ENCODE data around the gene PRKCE. TPM values are rescaled to one million over a fixed set of nuclear protein-coding genes. Genes with fewer than 3 reads are reported as not detected.

The PRKCE gene
- total RNA-seq, 2 donors from 2014 or later: 5.8 to 18.1 TPM

GRCh38 chr2:45813003-45813941 lies 161.8 kb downstream of the PRKCE start:
- Histone ChIP-seq H3K4me3 (no peak overlapping the region), H3K9me3 (no peaks in the 10 kb centered on the region), H3K27me3 (replicated peaks; ENCODE audit: insufficient read depth) (no peaks in the 10 kb centered on the region), H3K27ac (no peak overlapping the region), H3K36me3 (no peaks in the 10 kb centered on the region), H3K4me1 (ENCODE audit: control insufficient read depth in 1 of 2, low read depth in 2 of 2) (peaks cover 3 to 13% of the 10 kb centered on the region in 2 donors)
- no peak for TF ChIP-seq CTCF (IDR thresholded peaks at IDR 0.05)
- DNase-seq (ENCODE audit: low spot score) (no peak), ATAC-seq (ENCODE audit: insufficient number of reproducible peaks, low FRiP score, low read depth) (no peak)

- H3K4me1 ChIP-seq (ENCODE audit: control insufficient read depth in 1 of 2, low read depth in 2 of 2): peaks cover 3 to 13% of the 10 kb centered on the region in 2 donors
- DNase-seq (ENCODE audit: low spot score): no peak
- no peaks in the 10 kb centered on the region for H3K36me3 ChIP-seq
- no peak for TF ChIP-seq CTCF (IDR thresholded peaks at IDR 0.05)
- H3K27me3 ChIP-seq (replicated peaks; ENCODE audit: insufficient read depth): no peaks in the 10 kb centered on the region
- H3K27ac ChIP-seq: no peak overlapping the region
- H3K4me3 ChIP-seq: no peak overlapping the region
- no peaks in the 10 kb centered on the region for H3K9me3 ChIP-seq
- no peak for ATAC-seq (ENCODE audit: insufficient number of reproducible peaks, low FRiP score, low read depth)
Measured at GRCh38 chr2:45814488-45814887, 163.0 kb downstream of the PRKCE start.

GRCh38 chr2:45814951-45815621 lies 163.6 kb downstream of the PRKCE start:
- DNase-seq (ENCODE audit: low spot score): no peak

GRCh38 chr2:45816272-45816671 lies 164.8 kb downstream of the PRKCE start:
- no peak for TF ChIP-seq CTCF (IDR thresholded peaks at IDR 0.05)
- no peak overlapping the region for H3K27ac ChIP-seq
- no peaks in the 10 kb centered on the region for H3K9me3 ChIP-seq
- H3K27me3 ChIP-seq (replicated peaks; ENCODE audit: insufficient read depth): no peaks in the 10 kb centered on the region
- H3K4me3 ChIP-seq: no peak overlapping the region
- H3K36me3 ChIP-seq: no peaks in the 10 kb centered on the region
- DNase-seq (ENCODE audit: low spot score): no peak
- H3K4me1 ChIP-seq (ENCODE audit: control insufficient read depth in 1 of 2, low read depth in 2 of 2): peaks cover 3 to 18% of the 10 kb centered on the region in 2 donors
- no peak for ATAC-seq (ENCODE audit: insufficient number of reproducible peaks, low FRiP score, low read depth)

More at GRCh38 chr2:45814951-45815621, 163.6 kb downstream of the PRKCE start:
- no peak for ATAC-seq (ENCODE audit: insufficient number of reproducible peaks, low FRiP score, low read depth)
- no peak for TF ChIP-seq CTCF (IDR thresholded peaks at IDR 0.05)
- Histone ChIP-seq H3K36me3 (no peaks in the 10 kb centered on the region), H3K27ac (no peak overlapping the region), H3K9me3 (no peaks in the 10 kb centered on the region), H3K4me1 (ENCODE audit: control insufficient read depth in 1 of 2, low read depth in 2 of 2) (peaks cover 3 to 13% of the 10 kb centered on the region in 2 donors), H3K4me3 (no peak overlapping the region), H3K27me3 (replicated peaks; ENCODE audit: insufficient read depth) (no peaks in the 10 kb centered on the region)

- H3K9me3 ChIP-seq: no peaks in the 10 kb centered on the region
- H3K4me3 ChIP-seq: no peak overlapping the region
- no peaks in the 10 kb centered on the region for H3K27me3 ChIP-seq (replicated peaks; ENCODE audit: insufficient read depth)
- DNase-seq (ENCODE audit: low spot score) (no peak), ATAC-seq (ENCODE audit: insufficient number of reproducible peaks, low FRiP score, low read depth) (no peak)
- no peaks in the 10 kb centered on the region for H3K36me3 ChIP-seq
- no peak for TF ChIP-seq CTCF (IDR thresholded peaks at IDR 0.05)
- H3K27ac ChIP-seq: no peak overlapping the region
- H3K4me1 ChIP-seq (ENCODE audit: control insufficient read depth in 1 of 2, low read depth in 2 of 2): peaks cover 16 to 41% of the 10 kb centered on the region in 2 donors
Measured at GRCh38 chr2:45818591-45818990, 167.1 kb downstream of the PRKCE start.
